DOHH2 (cell line): ENCODE data around the gene CD3D.

Experiments
- EZH2phosphoT487 ChIP-seq: fragments of 200-600 bp; sonication (generic); IDR thresholded peaks from 2 replicates; pipeline ENCODE4 v1.6.1; 2017; ENCODE audit warnings: borderline replicate concordance, mild to moderate bottlenecking, antibody characterized with exemption, low read length, moderate library complexity, mixed read lengths
- TF ChIP-seq, protein P1 (sequence below): fragments of 200-600 bp; sonication (generic); IDR thresholded peaks from one replicate; pipeline ENCODE4 v1.5.1; 2014; ENCODE audit warnings: antibody characterized with exemption, mild to moderate bottlenecking, low read depth, low read length; ENCODE audit not compliant: poor library complexity, severe bottlenecking

DNA sequence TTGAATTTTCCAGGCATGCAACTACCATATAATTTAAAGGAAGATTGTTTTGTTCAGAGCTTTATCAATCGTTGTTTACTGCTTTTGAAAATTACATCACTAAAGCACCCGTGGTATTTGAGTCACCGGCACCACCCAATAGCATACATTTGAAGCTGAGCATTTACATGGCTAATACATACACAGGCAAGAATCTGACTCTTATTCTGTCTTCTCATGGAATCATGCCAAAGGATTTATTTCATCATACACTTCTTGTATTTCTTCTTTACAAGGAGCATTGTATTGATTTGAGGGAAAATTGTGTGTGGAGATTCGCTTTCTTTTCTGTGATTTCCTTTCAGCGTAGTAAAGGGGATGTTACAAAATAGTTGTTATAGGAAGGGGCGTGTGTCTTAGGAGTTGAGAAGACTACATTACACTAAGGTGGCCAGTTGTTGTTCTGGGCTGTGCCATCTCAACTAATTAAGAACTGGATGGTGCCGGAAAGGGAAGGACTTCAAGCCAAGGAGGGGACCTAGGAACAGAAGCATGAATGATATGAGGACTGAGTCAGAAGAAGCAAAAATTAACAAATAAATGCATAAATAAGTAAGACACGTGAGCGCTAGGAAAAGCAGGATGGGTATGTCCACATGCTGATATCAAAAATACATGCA lies 50.9 kb downstream of the CD3D start:
- TF ChIP-seq, protein P1, sequence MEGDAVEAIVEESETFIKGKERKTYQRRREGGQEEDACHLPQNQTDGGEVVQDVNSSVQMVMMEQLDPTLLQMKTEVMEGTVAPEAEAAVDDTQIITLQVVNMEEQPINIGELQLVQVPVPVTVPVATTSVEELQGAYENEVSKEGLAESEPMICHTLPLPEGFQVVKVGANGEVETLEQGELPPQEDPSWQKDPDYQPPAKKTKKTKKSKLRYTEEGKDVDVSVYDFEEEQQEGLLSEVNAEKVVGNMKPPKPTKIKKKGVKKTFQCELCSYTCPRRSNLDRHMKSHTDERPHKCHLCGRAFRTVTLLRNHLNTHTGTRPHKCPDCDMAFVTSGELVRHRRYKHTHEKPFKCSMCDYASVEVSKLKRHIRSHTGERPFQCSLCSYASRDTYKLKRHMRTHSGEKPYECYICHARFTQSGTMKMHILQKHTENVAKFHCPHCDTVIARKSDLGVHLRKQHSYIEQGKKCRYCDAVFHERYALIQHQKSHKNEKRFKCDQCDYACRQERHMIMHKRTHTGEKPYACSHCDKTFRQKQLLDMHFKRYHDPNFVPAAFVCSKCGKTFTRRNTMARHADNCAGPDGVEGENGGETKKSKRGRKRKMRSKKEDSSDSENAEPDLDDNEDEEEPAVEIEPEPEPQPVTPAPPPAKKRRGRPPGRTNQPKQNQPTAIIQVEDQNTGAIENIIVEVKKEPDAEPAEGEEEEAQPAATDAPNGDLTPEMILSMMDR: no peak
- TF ChIP-seq EZH2phosphoT487: no peak
